ENCODE data around the gene PPP4R3B.

Gene PPP4R3B

GRCh38 chr2:55524884-55525437 is 92.5 kb downstream of the PPP4R3B start:
- DNase-seq (ENCODE audit: extremely low spot score), result no peak
- ChIA-PET POLR2A (no interaction called here), CTCF (interaction anchor here (1.1 kb wide), 1 partner anchor 9 kb away, joined by 4 read pairs; no protein-coding TSS in a partner anchor)
- no peak for TF ChIP-seq CTCF (IDR thresholded peaks at IDR 0.05; ENCODE audit: control extremely low read depth, extremely low read depth, low read depth, missing control alignments)

- ChIA-PET POLR2A (interaction anchor here (0.6 to 0.8 kb wide), 4 partner anchors 19 to 297 kb away, joined by 3 to 9 read pairs (median 4); no protein-coding TSS in a partner anchor), CTCF (interaction anchor here (0.8 to 2.2 kb wide), 10 partner anchors 10 to 257 kb away, joined by 3 to 7 read pairs (median 4); no protein-coding TSS in a partner anchor)
- TF ChIP-seq CTCF (IDR thresholded peaks at IDR 0.05; ENCODE audit: control extremely low read depth, extremely low read depth, low read depth, missing control alignments), result no peak
- DNase-seq (ENCODE audit: extremely low spot score), result peak; percentile 16
These were observed 97.2 kb downstream of the PPP4R3B start for GRCh38 chr2:55519938-55520885.

GRCh38 chr2:55518841-55519165 is 98.6 kb downstream of the PPP4R3B start:
- ChIA-PET POLR2A (interaction anchor here (0.6 kb wide), 1 partner anchor 87 kb away, joined by 5 read pairs; no protein-coding TSS in a partner anchor), CTCF (interaction anchor here (0.8 to 2.2 kb wide), 8 partner anchors 10 to 255 kb away, joined by 3 to 7 read pairs (median 3); no protein-coding TSS in a partner anchor)
- TF ChIP-seq CTCF (IDR thresholded peaks at IDR 0.05; ENCODE audit: control extremely low read depth, extremely low read depth, low read depth, missing control alignments), result no peak
- peak; percentile 29 for DNase-seq (ENCODE audit: extremely low spot score)

GRCh38 chr2:55511508-55512124 is 105.8 kb downstream of the PPP4R3B start:
- no peak for DNase-seq (ENCODE audit: extremely low spot score)
- POLR2A ChIA-PET, result no interaction called here
- peak; percentile 10 for TF ChIP-seq CTCF (IDR thresholded peaks at IDR 0.05; ENCODE audit: control extremely low read depth, extremely low read depth, low read depth, missing control alignments)
- CTCF ChIA-PET, result no interaction called here

DNA sequence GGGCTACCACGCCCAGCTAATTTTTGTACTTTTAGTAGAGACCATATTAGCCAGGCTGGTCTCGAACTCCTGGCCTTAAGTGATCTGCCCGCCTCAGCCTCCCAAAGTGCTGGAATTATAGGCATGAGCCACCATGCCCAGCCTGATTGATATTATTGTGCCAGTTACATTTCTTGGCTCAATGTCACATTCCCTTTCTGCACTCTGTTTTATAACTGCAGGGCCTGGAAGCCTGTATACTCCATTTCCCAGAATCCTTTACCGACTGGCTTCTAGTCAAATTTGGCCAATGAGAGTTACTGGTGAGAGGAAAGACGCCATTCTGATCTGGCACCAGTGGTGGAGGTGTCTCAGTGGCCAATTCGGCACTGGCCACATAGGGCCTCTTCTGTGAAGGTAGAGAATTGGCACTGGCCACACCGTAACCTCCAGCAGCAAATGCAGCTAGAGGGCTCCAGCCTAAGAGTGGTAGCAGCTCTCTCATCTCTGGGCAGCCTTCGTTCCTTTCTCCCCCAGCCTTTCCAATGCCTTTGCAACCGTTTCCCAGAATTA is 114.8 kb downstream of the PPP4R3B start:
- ChIA-PET POLR2A (no interaction called here), CTCF (no interaction called here)

More for the DNA sequence above, 114.8 kb downstream of the PPP4R3B start:
- DNase-seq (ENCODE audit: extremely low spot score), result no peak
- no peak for TF ChIP-seq CTCF (IDR thresholded peaks at IDR 0.05; ENCODE audit: control extremely low read depth, extremely low read depth, low read depth, missing control alignments)

All from GM10248 (cell line).